GM18519 (cell line): ENCODE results near the gene SLFN5.
"Not testable (repeated sequence)": the region's sequence is repeated elsewhere in the genome, so short reads cannot be mapped to it uniquely, and the experiment has no call there.

ENCODE experiments used
- ATAC-seq: cut with Tn5 transposase; IDR thresholded peaks from one replicate; pipeline ENCODE4 v1.9.1; 2021; ENCODE audit warnings: mild to moderate bottlenecking, moderate library complexity; ENCODE audit not compliant: unreplicated experiment, low FRiP score

The SLFN5 gene

DNA sequence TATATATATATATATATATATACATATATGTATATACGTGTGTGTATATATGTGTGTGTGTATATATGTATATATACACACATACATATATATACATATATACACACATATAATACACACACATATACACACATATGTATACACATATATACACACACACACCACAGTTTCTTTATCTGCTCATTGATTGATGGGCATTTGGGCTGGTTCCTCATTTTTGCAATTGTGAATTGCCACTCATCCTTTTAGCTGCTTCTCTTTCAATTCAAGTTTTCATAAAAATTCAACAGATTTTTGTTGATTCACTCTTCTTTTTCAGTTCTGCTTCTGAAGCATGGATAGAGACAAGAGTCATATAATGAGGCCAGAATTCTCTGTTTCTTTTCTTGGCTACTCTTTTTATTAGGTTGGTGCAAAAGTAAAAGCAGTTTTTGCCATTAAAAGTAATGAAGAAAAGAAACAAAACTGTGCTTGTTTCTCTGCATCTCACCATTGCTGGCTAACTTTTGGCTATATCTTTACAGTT lies 44.5 kb downstream of the SLFN5 start:
- ATAC-seq, result no peak

DNA sequence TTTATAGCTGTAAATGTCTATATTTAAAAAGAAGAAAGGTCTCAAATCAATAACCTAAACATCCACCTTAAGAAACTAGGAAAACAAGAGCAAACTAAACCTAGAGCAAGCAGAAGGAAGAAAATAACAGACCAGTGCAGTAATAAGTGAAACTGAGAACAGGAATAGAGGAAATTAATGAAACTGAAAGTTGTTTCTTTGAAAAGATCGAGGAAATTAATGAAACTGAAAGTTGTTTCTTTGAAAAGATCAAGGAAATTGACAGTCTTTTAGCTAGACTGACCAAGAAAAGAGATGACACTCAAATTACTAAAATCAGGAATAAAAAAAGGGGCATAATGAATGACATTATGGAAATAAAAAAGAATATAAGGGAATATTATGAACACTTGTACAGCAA lies 46.4 kb downstream of the SLFN5 start:
- no peak for ATAC-seq

DNA sequence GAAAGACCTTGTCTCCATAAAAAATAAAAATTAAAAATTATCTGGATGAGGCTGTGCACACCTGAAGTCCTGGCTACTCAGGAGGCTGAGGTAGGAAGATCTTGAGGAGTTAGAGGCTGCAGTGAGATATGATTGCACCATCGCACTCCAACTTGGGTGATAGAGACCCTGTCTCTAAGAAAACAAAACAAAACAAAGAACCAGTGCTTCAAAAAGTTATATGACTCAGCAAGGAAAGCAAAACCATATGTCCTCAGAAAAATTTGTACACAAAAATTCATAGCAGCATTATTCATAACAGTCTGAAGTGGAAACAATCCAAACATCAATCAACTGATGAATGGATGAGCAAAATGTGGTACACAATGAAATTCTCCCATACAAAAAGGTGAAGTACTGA lies 48.9 kb downstream of the SLFN5 start:
- no peak for ATAC-seq

DNA sequence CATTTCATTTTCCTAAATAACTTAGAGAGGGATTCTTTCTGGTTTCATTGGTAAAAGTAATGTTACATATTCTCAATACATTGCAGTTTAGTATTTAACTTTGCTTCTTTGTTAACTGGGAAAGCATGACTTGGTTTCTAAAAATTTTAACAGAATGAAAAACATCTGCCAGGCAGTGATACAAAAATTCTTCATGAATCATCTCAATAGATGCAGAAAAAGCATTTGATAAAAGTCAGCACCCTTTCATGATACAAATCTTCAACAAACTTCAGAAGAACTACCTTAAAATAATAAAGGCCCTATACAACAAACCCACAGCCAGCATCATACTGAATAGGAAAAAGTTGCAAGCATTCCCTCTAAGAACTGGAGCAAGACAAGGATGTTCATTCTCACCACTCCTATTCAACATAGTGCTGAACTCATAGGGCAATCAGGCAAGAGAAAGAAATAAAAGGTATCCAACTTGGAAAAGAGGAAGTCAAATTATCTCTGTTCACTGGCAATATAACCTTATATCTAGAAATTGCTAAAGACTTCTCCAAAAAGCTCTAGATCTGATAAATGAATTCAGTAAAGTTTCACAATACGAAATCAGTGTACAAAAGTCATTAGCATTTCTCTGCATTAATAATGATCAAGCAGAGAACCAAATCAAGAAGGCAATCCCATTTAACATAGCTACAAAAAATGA lies 50.4 kb downstream of the SLFN5 start:
- ATAC-seq, result no peak

DNA sequence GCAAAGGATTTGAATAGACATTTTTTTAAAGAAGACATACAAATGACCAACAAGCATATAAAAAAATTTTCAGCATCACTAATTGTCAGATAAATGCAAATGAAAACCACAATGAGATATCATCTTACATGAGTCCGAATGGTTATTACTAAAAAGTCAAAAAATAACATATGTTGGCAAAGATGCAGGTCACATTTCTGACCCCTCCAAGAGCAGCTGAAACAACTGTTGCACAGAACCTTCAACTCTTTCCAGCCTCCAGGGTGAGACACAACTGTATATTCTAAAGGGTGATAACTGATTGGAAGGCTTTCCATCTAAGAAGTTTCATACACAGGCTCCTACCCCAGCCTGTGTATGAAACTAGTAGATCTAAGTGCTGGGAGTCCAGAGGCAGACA lies 51.9 kb downstream of the SLFN5 start:
- no peak for ATAC-seq

DNA sequence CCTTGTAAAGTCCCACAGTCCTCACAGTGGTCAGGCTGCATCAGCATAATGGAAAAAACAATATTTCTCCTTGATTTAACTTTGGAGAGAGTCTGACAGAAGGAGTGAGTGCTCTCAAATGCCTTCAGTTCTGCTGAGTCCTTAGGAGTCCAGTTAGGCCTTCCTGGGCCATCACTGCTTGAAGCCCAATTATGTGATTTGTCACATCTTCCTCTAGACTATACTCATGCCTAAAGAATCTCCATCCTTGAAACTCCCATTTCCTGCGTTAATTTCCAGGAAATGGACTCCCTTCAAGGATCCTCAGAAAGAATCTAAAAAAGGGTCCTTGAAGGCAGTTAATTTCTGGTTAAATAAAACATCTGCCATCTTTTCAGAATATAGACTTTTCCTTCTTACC lies 52.8 kb downstream of the SLFN5 start:
- no peak for ATAC-seq

DNA sequence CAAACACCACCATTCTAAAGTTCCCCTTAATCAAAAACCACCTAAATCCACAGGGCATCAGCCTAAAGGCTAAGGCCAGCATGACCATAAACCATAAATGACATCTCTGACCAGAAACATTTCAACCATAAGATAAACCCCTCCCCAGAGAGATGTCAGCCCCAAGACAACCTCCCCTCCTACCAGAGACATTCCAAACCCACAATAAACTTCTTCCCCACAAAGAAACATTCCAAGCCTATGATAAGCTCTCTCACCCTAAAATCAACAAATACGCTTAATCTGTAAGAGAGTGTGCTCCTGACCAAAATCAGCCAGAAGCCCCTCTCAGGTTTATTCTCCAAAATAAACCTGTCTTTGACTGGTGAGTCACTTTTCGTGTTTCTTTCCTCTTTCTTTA lies 54.8 kb downstream of the SLFN5 start:
- no peak for ATAC-seq

DNA sequence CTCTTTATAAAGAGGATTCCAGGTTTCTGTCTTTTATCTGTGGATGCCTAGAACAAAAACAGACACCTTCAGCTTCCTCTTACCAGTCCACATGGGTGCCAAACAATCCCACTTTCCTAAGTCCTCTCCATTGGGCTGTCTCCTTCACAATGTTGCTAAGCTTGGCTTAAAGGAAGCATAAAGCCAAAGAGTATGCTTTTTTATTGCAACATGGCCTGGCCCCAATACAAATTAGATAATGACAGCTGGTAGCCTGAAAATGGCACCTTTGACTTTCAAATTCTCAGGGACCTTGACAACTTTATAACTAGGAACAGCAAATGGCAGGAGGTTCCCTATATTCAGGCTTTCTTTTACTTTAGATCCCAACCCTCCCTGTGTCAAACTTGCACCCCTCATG lies 55.8 kb downstream of the SLFN5 start:
- no peak for ATAC-seq

DNA sequence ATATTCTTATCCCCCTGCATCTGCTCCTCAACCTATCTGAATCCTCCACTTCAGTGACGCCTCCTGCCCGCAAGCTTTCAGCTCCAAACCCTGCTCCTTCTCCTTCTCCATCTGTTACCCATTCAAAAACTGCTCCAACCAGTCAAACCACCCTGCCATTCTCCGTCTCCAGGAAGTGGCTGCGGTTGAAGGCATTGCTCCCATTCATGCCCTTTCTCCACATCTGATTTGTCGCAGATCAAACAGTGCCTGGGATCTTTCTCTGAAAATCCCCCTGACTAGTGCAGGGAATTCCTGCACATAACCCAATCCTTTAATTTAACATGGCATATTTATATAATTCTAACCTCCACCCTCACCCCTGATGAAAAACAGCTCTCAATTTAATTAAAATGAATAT lies 56.3 kb downstream of the SLFN5 start:
- no peak for ATAC-seq

DNA sequence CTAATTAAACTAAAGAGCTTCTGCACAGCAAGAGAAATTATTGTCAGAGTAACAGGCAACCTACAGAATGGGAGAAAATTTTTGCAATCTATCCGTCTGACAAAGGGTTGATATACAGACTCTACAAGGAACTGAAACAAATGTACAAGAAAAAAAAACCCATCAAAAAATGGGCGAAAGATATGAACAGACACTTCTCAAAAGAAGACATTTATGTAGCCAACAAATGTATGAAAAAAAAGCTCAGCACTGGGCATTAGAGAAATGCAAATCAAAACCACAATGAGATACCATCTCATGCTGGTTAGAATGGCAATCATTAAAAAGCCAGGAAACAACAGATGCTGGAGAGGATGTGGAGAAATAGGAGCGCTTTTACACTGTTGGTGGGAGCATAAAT lies 66.5 kb downstream of the SLFN5 start:
- not testable (repeated sequence) for ATAC-seq

DNA sequence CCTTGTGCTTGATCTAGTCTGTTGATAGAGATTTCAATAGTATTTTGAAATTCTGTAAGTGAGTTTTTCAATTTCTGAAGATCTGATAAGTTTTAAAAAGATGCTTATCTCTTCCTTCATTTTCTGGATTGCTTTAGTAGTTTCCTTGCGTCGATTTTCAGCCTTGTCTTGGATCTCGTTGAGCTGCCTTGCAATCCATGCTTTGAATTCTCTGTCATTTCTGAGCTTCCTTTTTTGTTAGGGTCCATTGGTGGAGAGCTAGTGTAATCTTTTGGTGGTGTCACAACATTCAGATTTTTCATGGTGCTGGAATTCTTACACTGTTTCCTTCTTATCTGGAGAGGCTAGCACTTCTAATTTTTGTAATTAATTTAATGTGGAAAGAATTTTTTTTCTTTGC lies 69.5 kb downstream of the SLFN5 start:
- no peak for ATAC-seq

DNA sequence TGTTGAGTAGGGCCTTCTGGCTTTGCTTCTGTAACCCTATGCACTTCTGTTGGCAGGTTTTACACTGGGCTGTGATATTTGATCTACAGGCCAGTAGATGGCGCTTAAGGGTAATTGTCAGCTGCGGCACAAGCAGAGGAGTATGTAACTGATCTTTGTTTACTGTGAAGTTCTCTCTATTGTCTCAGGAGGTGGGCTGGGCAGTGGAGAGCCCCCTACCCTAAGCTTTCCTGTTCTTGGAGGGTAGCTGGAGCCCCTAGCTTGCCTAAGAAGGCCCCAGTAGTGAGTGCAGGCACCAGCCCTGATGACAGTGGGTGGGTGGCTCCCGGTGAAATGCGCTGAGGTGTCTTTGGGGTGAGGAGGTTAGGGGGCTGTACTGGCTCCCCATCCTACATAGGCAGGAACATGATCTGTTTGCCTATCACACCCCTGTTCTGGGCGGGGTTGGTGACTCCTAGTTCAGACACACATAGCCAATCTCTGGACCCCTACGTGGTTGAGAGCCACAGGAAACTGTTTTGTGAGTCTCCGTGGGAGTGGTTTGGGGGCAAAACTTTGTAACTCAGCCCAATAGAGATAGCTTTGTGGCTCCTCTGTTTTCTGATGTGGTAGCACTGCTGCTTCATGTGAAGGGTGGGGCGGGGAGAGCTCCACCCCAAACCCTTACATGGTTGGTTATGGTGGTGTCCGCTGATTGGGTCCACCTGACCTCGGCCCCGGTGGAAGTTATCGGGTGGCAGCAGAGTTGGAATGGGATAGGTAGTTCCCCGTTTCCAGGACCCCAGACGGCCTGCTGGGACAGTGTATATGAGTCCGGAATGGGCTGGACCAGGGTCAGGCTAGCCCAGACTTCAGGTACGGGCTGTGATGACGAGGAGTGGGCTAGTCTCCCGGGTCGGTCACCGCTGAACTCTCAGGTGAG lies 70.2 kb downstream of the SLFN5 start:
- ATAC-seq, result no peak

DNA sequence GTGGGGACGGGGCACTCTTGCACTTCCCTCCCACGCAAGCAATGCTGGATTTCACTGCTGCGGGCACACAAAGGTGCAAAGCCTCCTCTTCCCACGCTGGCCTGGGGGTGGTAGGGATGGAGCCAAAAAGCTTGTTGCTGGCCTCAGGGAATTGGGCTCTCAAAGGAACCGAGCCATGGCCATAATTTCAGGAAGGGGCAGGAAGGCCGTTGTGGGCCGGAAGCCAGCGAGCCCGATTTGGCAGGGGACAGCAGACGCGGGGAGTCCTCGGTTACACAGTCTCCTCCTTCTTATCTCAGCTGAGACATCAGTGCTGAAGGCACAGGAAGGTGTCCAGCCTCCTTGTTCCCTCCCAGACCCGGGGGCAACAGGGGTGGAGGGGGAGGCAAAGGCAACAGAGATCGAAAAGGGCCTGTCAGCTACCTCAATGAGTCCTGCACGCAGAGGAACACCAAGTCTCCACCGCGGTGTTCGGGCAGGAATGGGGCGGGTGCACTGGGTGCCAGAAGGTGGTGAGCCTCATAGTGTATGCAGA lies 71.1 kb downstream of the SLFN5 start:
- no peak for ATAC-seq

DNA sequence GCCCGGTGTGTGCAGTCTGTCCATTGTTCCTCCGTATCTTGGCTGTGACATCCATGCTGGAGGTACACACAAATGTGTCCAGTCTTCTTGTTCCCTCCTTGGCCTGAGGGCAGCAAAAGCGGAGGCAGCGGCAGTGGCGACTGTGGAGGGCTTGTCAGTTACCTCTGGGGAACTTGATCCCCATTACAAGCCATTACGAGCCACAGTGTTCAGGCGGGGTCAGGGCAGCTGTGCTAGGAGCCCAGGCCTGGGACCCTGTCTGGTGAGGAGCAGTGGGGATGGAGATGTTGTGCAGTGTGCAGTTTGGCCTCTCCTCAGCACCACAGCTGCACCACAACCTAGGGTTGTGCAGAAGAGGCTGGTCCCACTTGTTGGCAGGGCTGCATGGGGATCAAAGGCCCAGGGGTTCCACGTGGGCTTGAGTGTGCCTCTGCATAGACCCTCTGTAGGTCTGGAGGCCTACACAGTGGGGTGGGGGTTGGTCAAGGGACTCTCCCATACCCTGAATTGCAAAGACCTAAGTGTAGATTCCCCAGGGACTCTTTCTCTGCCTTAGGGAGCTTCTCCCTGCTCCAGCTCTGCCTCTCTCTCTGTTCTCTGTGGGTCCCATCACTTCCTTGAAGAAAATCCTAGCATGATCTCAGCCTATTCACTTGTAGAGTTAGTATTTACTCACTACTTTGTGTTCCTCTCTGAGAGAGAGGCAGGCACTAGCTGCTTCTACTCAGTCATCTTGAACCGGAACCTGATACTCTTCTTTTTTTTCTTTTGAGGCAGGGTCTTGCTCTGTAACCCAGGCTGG lies 71.7 kb downstream of the SLFN5 start:
- ATAC-seq, result no peak

DNA sequence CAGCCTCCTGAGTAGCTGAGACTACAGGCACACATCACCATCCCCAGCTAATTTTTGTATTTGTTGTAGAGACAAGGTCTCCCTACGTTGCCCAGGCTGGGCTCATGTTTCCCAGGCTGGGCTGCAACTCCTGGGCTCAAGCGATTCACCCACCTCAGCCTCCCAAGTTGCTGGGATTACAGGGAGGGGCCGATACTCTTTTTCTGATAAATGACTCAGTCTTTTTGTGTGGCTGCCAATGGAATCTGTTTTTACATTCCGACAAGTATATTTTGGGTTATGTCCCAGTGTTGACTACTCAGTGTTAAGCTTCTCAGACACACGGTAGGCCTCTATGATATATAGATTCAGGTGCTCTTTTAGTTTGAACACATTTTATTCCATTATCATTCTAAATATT lies 72.4 kb downstream of the SLFN5 start:
- no peak for ATAC-seq

DNA sequence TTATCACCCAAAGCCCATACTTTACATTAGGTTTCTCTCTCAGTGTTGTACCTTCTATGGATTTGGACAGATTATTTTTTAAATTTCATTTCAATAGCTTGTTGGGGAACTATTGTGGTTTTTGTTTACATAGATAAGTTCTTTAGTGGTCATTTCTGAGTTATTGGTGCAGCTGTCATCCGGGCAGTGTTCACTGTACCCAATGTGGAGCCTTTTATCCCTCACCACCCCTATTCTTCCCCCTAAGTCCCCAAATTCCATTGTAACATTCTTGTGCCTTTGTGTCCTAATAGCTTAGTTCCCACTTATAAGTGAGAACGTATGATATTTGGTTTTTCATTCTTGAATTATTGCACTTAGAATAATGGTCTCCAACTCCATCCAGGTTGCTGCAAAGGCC lies 73.1 kb downstream of the SLFN5 start:
- no peak for ATAC-seq

DNA sequence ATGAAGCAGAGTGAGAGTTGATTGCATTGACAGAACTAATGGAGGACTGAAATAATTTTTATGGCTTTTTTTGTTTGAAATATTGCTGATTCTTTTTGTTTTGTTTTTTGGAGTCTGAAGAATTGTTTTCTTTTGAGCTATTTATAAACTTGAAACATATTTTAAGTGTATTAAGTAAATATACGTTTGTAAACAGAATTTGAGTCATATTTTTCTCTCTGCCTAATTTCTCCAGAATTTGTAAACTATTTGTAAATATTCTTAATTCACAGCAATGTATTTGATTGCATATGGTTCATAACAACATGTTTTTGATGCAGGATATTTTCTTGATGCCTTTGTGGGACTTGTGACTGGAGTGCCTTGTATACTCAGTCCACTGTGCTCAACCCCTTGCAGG lies 79.9 kb downstream of the SLFN5 start:
- no peak for ATAC-seq
